ENCODE measurements around the gene DGKI.

Gene DGKI

DNA sequence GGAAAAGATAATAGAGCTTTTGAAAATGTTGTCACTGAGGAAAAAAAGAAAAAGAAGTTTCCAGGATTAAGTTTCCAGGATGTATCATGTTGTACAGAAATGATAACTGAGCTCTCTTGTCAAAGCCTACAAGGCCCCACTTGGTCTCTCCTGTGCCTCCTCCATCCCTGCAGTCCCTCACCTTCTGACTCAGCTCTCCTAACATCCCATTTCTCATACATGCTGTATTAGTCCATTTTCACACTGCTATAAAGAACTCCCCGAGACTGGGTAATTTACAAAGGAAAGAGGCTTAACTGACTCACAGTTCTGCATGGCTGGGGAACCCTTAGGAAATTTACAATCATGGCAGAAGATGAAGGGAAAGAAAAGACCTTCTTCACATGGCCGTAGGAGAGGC is 3.8 kb upstream of the DGKI start:
- DNase-seq (ENCODE audit: low read depth): peak; percentile 53
- H3K4me3 ChIP-seq (ENCODE audit: control insufficient read depth, low read depth, low read length): no peak overlapping the region
- TF ChIP-seq, protein P1, sequence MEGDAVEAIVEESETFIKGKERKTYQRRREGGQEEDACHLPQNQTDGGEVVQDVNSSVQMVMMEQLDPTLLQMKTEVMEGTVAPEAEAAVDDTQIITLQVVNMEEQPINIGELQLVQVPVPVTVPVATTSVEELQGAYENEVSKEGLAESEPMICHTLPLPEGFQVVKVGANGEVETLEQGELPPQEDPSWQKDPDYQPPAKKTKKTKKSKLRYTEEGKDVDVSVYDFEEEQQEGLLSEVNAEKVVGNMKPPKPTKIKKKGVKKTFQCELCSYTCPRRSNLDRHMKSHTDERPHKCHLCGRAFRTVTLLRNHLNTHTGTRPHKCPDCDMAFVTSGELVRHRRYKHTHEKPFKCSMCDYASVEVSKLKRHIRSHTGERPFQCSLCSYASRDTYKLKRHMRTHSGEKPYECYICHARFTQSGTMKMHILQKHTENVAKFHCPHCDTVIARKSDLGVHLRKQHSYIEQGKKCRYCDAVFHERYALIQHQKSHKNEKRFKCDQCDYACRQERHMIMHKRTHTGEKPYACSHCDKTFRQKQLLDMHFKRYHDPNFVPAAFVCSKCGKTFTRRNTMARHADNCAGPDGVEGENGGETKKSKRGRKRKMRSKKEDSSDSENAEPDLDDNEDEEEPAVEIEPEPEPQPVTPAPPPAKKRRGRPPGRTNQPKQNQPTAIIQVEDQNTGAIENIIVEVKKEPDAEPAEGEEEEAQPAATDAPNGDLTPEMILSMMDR (conservative IDR thresholded peaks at IDR 0.05; ENCODE audit: control insufficient read depth, insufficient read depth, low read depth, low read length): no peak

DNA sequence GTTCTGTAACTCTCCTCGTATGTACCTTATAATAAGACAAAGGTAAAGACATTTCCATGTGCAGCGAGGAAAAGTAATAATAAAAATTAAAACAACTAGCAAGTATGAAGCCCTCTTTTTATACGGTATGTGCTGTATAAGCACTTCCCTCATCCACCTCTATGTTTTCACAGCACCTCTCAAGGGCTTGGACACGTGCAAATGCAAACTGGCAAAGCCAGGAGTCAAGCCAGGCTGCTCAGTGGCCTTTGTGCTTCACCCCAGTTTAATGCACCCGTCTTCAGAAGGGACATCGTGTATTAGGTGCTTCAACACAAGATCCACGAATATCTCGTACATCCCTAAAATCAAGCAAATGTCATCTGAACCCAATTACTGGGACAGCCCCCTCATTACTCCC is 1.3 kb upstream of the DGKI start:
- TF ChIP-seq, protein P1 (conservative IDR thresholded peaks at IDR 0.05; ENCODE audit: control insufficient read depth, insufficient read depth, low read depth, low read length): no peak
- DNase-seq (ENCODE audit: low read depth): no peak
- no peak overlapping the region for H3K4me3 ChIP-seq (ENCODE audit: control insufficient read depth, low read depth, low read length)

DNA sequence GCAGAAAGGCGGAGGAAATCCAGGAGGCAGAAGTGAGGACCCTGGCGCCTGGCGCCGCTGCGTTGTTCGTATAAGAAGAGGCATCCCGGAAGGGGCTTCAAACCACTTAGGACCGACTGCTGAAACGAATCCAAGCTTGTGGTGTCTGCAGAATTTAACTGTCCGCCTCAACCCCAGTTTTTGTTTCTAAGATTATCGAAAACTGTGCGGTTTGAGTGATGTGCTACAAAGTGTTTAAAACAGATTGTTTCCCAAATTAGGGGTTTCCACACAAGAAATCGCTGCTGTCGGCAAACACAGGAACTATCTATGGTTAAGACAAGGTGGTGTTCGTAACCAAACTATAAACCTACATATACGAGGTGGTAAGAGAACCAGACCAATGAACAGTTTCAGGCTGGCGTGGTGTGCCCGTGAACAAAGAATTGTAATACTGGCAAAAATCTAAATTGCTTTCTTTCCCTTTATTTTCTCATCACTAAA is 835 bp upstream of the DGKI start:
- TF ChIP-seq, protein P1 (conservative IDR thresholded peaks at IDR 0.05; ENCODE audit: control insufficient read depth, insufficient read depth, low read depth, low read length): no peak
- DNase-seq (ENCODE audit: low read depth): peak; percentile 44
- H3K4me3 ChIP-seq (ENCODE audit: control insufficient read depth, low read depth, low read length): peak overlapping the region; percentile 58

GRCh38 chr7:137846549-137846826 is 286 bp downstream of the DGKI start:
- peak overlapping the region; percentile 58 for H3K4me3 ChIP-seq (ENCODE audit: control insufficient read depth, low read depth, low read length)
- TF ChIP-seq, protein P1 (conservative IDR thresholded peaks at IDR 0.05; ENCODE audit: control insufficient read depth, insufficient read depth, low read depth, low read length): no peak
- DNase-seq (ENCODE audit: low read depth): no peak

GRCh38 chr7:137844677-137845425 is 1.9 kb downstream of the DGKI start:
- no peak for DNase-seq (ENCODE audit: low read depth)
- no peak overlapping the region for H3K4me3 ChIP-seq (ENCODE audit: control insufficient read depth, low read depth, low read length)
- TF ChIP-seq, protein P1 (conservative IDR thresholded peaks at IDR 0.05; ENCODE audit: control insufficient read depth, insufficient read depth, low read depth, low read length): no peak

GRCh38 chr7:137839903-137840779 is 6.6 kb downstream of the DGKI start:
- TF ChIP-seq, protein P1 (conservative IDR thresholded peaks at IDR 0.05; ENCODE audit: control insufficient read depth, insufficient read depth, low read depth, low read length): no peak
- no peak for DNase-seq (ENCODE audit: low read depth)
- no peak overlapping the region for H3K4me3 ChIP-seq (ENCODE audit: control insufficient read depth, low read depth, low read length)
